ENCODE measurements around the gene SPECC1L.
"Not testable (repeated sequence)": the region's sequence is repeated elsewhere in the genome, so short reads cannot be mapped to it uniquely, and the experiment has no call there.

GRCh38 chr22:24264329-24264896 lies 6.2 kb upstream of the SPECC1L start:
- TF ChIP-seq CTCF (IDR thresholded peaks at IDR 0.05); POLR2A (IDR thresholded peaks at IDR 0.05; ENCODE audit: low read depth): not testable (repeated sequence)
